Nephron progenitor cell (in vitro differentiated cells): ENCODE measurements around the gene KATNB1.
A peak's percentile ranks its signal among the peaks of the same experiment; 100 is the strongest.

Source experiments
- DNase-seq: peaks from one replicate; pipeline ENCODE4 v3.0.0; 2021
- H3K27ac Mint-ChIP-seq: 2 replicates; pipeline ENCODE4 v1.8.0; 2021; ENCODE audit warnings: mild to moderate bottlenecking, moderate library complexity, mixed read lengths
- H3K27me3 Mint-ChIP-seq: 2 replicates; pipeline ENCODE4 v1.8.0; 2021; ENCODE audit warnings: mild to moderate bottlenecking, low read depth, mixed read lengths; ENCODE audit not compliant: poor library complexity
- H3K36me3 Mint-ChIP-seq: 2 replicates; pipeline ENCODE4 v1.8.0; 2021; ENCODE audit warnings: low read depth, mixed read lengths
- H3K4me1 Mint-ChIP-seq: 2 replicates; pipeline ENCODE4 v1.8.0; 2021; ENCODE audit warnings: mixed read lengths
- H3K4me3 Mint-ChIP-seq: 2 replicates; pipeline ENCODE4 v1.8.0; 2021; ENCODE audit warnings: mild to moderate bottlenecking, moderate library complexity, mixed read lengths
- H3K9me3 Mint-ChIP-seq: 2 replicates; pipeline ENCODE4 v1.8.0; 2021; ENCODE audit warnings: mild to moderate bottlenecking, moderate library complexity, mixed read lengths
- CTCF ChIP-seq: fragments of 200-600 bp; sonication (generic); IDR thresholded peaks from 2 replicates; pipeline ENCODE4 v1.5.0; 2021; ENCODE audit warnings: antibody characterized with exemption

The KATNB1 gene

GRCh38 chr16:57720142-57720575, 15.4 kb upstream of the KATNB1 start:
- TF ChIP-seq CTCF, result peak; percentile 46

GRCh38 chr16:57721356-57722209, 14.0 kb upstream of the KATNB1 start:
- peaks cover 34% of the 10 kb centered on the region for H3K4me1 Mint-ChIP-seq
- H3K27ac Mint-ChIP-seq, result peak overlapping the region; percentile 25
- no peak for TF ChIP-seq CTCF
- H3K27me3 Mint-ChIP-seq, result peaks cover 14% of the 10 kb centered on the region
- no peak for DNase-seq
- H3K36me3 Mint-ChIP-seq, result no peaks in the 10 kb centered on the region
- H3K4me3 Mint-ChIP-seq, result peak overlapping the region; percentile 34
- H3K9me3 Mint-ChIP-seq, result no peaks in the 10 kb centered on the region

More at GRCh38 chr16:57720142-57720575, 15.4 kb upstream of the KATNB1 start:
- H3K4me1 Mint-ChIP-seq, result peaks cover 34% of the 10 kb centered on the region
- H3K9me3 Mint-ChIP-seq, result no peaks in the 10 kb centered on the region
- H3K27me3 Mint-ChIP-seq, result peaks cover 12% of the 10 kb centered on the region
- H3K36me3 Mint-ChIP-seq, result no peaks in the 10 kb centered on the region
- DNase-seq, result peak; percentile 56
- H3K4me3 Mint-ChIP-seq, result no peak overlapping the region
- H3K27ac Mint-ChIP-seq, result no peak overlapping the region

GRCh38 chr16:57722210-57722499, 13.4 kb upstream of the KATNB1 start:
- no peak for TF ChIP-seq CTCF
- Mint-ChIP-seq H3K27ac (no peak overlapping the region), H3K4me1 (peaks cover 34% of the 10 kb centered on the region), H3K4me3 (no peak overlapping the region), H3K36me3 (no peaks in the 10 kb centered on the region), H3K27me3 (peaks cover 13% of the 10 kb centered on the region), H3K9me3 (no peaks in the 10 kb centered on the region)
- no peak for DNase-seq

GRCh38 chr16:57722651-57723050, 12.9 kb upstream of the KATNB1 start:
- no peak for TF ChIP-seq CTCF

GRCh38 chr16:57723170-57723569, 12.4 kb upstream of the KATNB1 start:
- Mint-ChIP-seq H3K27ac (no peak overlapping the region), H3K9me3 (no peaks in the 10 kb centered on the region), H3K4me3 (no peak overlapping the region), H3K27me3 (peaks cover 13% of the 10 kb centered on the region), H3K36me3 (no peaks in the 10 kb centered on the region), H3K4me1 (peaks cover 39% of the 10 kb centered on the region)
- no peak for DNase-seq
- peak; percentile 11 for TF ChIP-seq CTCF

More at GRCh38 chr16:57722651-57723050, 12.9 kb upstream of the KATNB1 start:
- Mint-ChIP-seq H3K4me3 (no peak overlapping the region), H3K27me3 (peaks cover 13% of the 10 kb centered on the region), H3K36me3 (no peaks in the 10 kb centered on the region), H3K27ac (no peak overlapping the region), H3K4me1 (peaks cover 36% of the 10 kb centered on the region), H3K9me3 (no peaks in the 10 kb centered on the region)
- no peak for DNase-seq

- Mint-ChIP-seq H3K4me1 (peaks cover 39% of the 10 kb centered on the region), H3K36me3 (no peaks in the 10 kb centered on the region), H3K9me3 (no peaks in the 10 kb centered on the region), H3K4me3 (no peak overlapping the region), H3K27me3 (peaks cover 10% of the 10 kb centered on the region), H3K27ac (no peak overlapping the region)
- no peak for TF ChIP-seq CTCF
- no peak for DNase-seq
These were observed 11.0 kb upstream of the KATNB1 start for GRCh38 chr16:57724531-57724930.
